Activated T-cell treated with anti-CD3 and anti-CD28 coated beads, Interleukin-2, amount 50 U/mL, for 1 hour (primary cell): Measurements from ENCODE around the gene TBCCD1.
"Not testable (repeated sequence)": the region's sequence is repeated elsewhere in the genome, so short reads cannot be mapped to it uniquely, and the experiment has no call there.

Experiments used
- DNase-seq: peaks from one replicate; pipeline ENCODE4 v3.0.0-alpha.2; 2020

The TBCCD1 gene

GRCh38 chr3:186544281-186544680 lies 22.9 kb downstream of the TBCCD1 start, which contains the start of gene CRYGS:
TSS of gene CRYGS (minus strand) at chr3:186544380. CDS start at chr3:186544326, 54 bp downstream.
- no peak for DNase-seq

DNA sequence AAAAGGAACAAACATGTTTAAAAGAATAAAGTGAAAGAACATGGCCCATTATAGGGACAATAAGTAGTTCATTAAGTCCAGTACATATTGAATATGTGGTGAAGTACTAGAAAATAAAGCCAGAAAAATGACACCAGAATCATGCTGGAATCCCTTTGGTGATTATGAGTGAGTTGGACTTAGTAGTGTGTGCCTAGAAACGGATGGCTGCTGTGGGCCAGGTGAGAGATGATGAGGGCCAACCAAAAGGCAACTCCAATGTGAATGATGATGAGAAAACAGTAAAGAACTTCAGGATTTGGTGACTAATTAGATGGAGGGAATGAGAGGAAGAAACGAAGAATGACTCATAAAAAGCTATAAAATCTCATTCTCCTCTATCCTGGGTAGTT lies 26.3 kb downstream of the TBCCD1 start:
- DNase-seq = no peak

GRCh38 chr3:186540221-186540834 lies 26.8 kb downstream of the TBCCD1 start:
- peak; percentile 75 for DNase-seq

GRCh38 chr3:186538779-186539178 lies 28.4 kb downstream of the TBCCD1 start:
- DNase-seq = no peak

DNA sequence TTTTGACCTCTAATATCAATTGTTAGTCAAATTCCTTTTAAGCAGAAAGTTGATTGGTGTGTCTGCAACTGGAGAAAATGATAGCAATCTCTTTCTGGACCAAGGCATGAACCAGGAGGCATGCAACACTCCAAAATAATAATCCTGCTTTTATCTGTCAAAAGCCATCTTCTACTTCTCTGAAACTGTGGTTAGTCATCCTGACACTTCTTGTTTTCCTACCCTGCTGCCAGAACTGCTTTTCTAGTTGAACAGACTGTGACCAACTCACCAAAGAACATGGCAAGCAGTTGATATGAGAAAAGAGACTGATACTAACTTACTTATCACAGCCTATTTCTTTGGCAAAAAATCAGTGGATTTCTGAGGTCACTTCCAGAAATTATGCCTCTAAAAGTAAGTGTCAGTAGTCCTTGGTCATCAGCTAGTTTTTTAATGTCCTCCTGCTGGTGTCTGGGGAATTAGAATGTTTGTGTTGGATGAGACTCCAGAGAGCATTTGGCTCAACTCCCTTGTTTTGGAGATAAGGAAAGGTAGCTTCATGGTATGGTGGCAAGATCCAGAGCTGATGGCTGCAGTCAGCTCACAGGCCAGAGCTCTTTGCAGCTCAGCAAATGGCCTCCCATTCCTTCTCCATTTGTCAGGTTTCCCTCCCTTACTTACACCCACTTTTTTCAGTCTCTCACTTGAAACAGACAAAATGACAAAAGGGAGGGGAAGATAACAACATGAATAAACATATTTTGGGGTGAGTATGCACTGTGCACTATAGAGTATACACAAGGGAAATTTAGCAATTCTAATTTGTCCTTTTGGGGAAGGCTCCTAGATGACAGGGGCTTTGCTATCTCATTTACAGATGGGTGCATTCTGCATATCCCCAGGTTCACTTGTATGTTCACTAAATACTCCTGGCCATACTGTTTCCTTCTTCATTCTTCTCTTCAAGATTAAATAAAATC lies 30.0 kb downstream of the TBCCD1 start:
- DNase-seq = no peak

GRCh38 chr3:186534113-186534669 lies 32.9 kb downstream of the TBCCD1 start:
- DNase-seq = no peak

GRCh38 chr3:186532598-186533072 lies 34.5 kb downstream of the TBCCD1 start:
- DNase-seq = no peak

- not testable (repeated sequence) for DNase-seq
These were observed 35.4 kb downstream of the TBCCD1 start for GRCh38 chr3:186531694-186532093.

DNA sequence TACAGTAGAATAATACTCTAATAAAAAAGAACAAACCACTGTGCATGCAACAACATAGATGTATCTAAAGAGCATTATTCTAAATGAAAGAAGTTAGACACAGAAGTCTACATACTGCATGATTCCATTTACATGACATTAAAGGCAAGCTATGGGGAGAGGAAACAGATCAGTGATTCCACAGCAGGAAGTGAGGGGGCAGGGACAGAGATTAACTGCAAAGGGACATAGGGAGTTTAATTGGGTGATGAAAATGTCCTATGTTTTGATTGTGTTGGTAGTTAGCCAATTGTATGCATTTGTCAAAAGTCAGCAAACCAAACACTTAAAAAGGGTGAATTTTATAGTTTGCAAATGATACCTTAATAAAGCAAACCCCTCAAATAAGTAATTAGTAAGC lies 36.7 kb downstream of the TBCCD1 start:
- no peak for DNase-seq

- no peak for DNase-seq
These were observed 37.7 kb downstream of the TBCCD1 start for GRCh38 chr3:186529201-186529999.

- no peak for DNase-seq
These were observed 40.9 kb downstream of the TBCCD1 start for GRCh38 chr3:186526256-186526606.

GRCh38 chr3:186525369-186526255 lies 41.5 kb downstream of the TBCCD1 start:
- DNase-seq = no peak

DNA sequence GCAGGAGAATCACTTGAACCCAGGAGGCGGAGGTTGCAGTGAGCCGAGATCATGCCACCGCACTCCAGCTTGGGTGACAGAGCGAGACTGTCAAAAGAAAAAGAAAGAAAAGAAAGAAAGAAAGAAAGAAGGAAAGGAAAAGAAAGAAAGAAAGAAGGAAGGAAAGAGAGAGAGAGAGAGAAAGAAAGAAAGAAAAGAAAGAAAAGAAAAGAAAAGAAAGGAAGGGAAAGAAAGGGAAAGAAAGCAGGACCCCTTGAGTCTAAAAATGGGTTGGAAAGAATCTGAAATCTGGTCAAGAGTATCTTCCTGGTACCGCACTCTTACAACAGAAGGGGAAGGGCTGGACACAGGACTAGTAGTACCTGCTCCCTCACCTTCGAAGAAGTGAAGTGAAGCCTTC lies 42.5 kb downstream of the TBCCD1 start:
- no peak for DNase-seq

- DNase-seq = no peak
These were observed 43.7 kb downstream of the TBCCD1 start for GRCh38 chr3:186523434-186523833.

GRCh38 chr3:186523022-186523421 lies 44.1 kb downstream of the TBCCD1 start:
- no peak for DNase-seq

DNA sequence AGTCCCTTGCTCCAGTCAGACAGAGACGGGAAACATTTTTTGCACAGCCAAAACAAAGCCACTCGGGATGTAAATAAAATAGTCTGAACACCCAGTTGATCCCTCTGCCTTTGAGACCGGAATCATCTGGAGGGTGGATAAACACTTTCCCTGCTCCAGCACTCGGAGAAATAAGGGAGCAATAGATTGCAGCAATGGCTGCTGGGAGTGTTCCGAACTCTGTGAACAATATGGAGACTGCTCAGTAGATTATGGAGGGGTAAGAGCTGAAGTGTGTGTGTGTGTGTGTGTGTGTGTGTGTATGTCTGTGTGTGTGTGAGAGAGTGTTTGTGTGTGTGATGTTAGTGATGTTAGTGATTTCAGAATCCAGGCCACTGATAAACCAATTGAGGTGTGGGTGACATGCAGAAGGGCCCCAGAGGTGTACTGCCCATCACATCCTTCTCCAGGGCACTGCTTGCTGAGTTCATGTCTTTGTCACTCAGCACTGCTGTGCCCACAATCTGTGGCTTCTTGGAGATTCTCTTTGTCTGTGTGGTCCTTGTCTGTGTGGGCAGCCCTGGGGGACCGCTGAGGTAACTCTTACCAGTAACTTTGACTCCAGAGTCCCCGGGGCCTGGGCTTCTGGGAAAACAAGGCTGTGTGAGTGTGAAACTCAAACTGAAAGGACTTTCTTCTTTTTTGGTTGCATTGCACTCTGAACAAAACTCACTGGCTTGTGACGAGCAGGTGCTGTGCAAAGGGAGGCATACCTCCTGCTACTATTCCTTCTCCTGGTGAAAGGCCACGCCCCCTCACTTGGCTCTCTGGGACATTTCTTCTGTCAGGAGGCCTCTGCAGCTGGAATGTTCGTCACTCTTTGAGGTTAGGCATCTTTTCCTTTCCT lies 45.9 kb downstream of the TBCCD1 start:
- DNase-seq = no peak

- DNase-seq = no peak
These were observed 46.7 kb downstream of the TBCCD1 start for GRCh38 chr3:186520431-186520830.

DNA sequence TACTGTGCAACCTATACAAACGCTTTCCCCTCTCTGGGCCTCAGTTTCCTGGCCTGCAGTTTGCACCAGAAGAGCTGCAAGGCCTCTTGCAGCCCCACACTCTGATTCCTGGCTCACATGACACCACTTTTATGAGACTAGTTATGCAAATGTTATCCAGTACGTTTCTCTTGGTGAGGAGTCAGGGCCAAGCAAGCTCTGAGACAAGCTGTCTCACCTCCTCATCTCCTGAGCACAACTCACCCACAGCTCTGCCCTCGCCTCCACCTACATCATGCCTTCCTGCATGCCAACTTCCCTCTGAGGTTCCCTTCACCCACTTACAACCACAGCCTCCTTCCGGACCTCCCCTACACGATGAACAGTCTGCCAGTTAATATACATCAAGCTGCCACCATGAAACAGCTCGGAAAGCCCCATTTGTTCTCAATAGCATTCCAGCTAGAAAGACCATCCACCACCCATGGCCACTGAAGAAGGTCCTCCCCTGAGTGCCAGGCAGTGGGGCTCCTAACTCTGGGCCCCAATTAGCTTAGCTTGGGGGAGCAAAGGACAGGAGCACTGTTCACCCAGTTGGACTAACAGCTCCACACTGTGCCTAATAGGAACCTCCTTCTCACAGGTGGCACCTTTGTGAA lies 48.0 kb downstream of the TBCCD1 start:
- DNase-seq = peak; percentile 57

- no peak for DNase-seq
These were observed 49.9 kb downstream of the TBCCD1 start for GRCh38 chr3:186517218-186517617.

GRCh38 chr3:186516646-186517045 lies 50.5 kb downstream of the TBCCD1 start:
- DNase-seq = no peak
